SK-N-SH (cell line): ENCODE data around the gene PCSK6.

Experiments used
- CHD2 ChIP-seq: fragments of 150-350 bp; IDR thresholded peaks from 2 replicates; pipeline ENCODE4 v1.6.1; 2018; ENCODE audit warnings: low read length; ENCODE audit not compliant: partially characterized antibody
- CTCF ChIP-seq: fragments of 200-600 bp; sonication (generic); IDR thresholded peaks from 2 replicates; pipeline ENCODE4 v1.6.1; 2017; ENCODE audit warnings: antibody characterized with exemption, mild to moderate bottlenecking, moderate library complexity
- EP300 ChIP-seq, 2 experiments: IDR thresholded peaks; 2 replicates each; pipeline versions ENCODE4 v1.4.0 to v1.6.1; 2012; ENCODE audit warnings: borderline replicate concordance in 1 of 2, low read depth in 1 of 2, low read length in 1 of 2
- EZH2phosphoT487 ChIP-seq: fragments of 200-600 bp; sonication (generic); IDR thresholded peaks from 2 replicates; pipeline ENCODE4 v1.6.1; 2017; ENCODE audit warnings: low read depth, mixed run types, mild to moderate bottlenecking, antibody characterized with exemption, moderate library complexity, borderline replicate concordance
- FOSL2 ChIP-seq: IDR thresholded peaks from 2 replicates; pipeline ENCODE4 v1.4.0; 2012; ENCODE audit warnings: low read depth, mild to moderate bottlenecking, moderate library complexity, borderline replicate concordance
- FOXM1 ChIP-seq: IDR thresholded peaks from 2 replicates; pipeline ENCODE4 v1.4.0; 2012; ENCODE audit warnings: low read depth, mild to moderate bottlenecking
- JUND ChIP-seq: IDR thresholded peaks from 2 replicates; pipeline ENCODE4 v1.4.0; 2012
- MAX ChIP-seq: IDR thresholded peaks from 2 replicates; pipeline ENCODE4 v1.4.0; 2012; ENCODE audit warnings: low read depth
- PBX3 ChIP-seq: IDR thresholded peaks from 2 replicates; pipeline ENCODE4; 2012
- POLR2AphosphoS5 ChIP-seq: IDR thresholded peaks from 2 replicates; pipeline ENCODE4 v1.6.1; 2012; ENCODE audit warnings: low read depth, low read length
- RFX5 ChIP-seq: IDR thresholded peaks from 2 replicates; pipeline ENCODE4 v1.6.1; 2012; ENCODE audit warnings: mild to moderate bottlenecking, improper control_type of control experiment, low read length
- TAF1 ChIP-seq: IDR thresholded peaks from 2 replicates; pipeline ENCODE4 v1.6.1; 2012; ENCODE audit warnings: low read depth, mild to moderate bottlenecking, low read length, moderate library complexity, borderline replicate concordance
- USF1 ChIP-seq: IDR thresholded peaks from 2 replicates; pipeline ENCODE4 v1.4.0; 2012; ENCODE audit warnings: low read depth, borderline replicate concordance
- USF2 ChIP-seq: fragments of 150-350 bp; IDR thresholded peaks from 2 replicates; pipeline ENCODE4 v1.6.1; 2017; ENCODE audit warnings: antibody characterized with exemption, low read length, low read depth, borderline replicate concordance

- TF ChIP-seq TAF1 (no peak), FOXM1 (no peak), CTCF (no peak), USF1 (no peak), EZH2phosphoT487 (no peak), CHD2 (no peak), RFX5 (no peak), FOSL2 (no peak), MAX (no peak), PBX3 (no peak), JUND (no peak), USF2 (no peak), POLR2AphosphoS5 (no peak), EP300 (IDR thresholded peaks at IDR 0.05; ENCODE audit: borderline replicate concordance in 1 of 2, low read depth in 1 of 2, low read length in 1 of 2) (no peak)
Observed at GRCh38 chr15:101514318-101514717, 24.8 kb upstream of the PCSK6 start.
